Erythroblast (primary cell): ENCODE results near the gene RHOXF2.
"Not testable (repeated sequence)": the region's sequence is repeated elsewhere in the genome, so short reads cannot be mapped to it uniquely, and the experiment has no call there.

Experiments used
- DNase-seq, 2 experiments: peaks; one replicate each; lab custom pipeline; 2025; lab: John Stamatoyannopoulos, UW
- GATA1 ChIP-seq: IDR thresholded peaks from 2 replicates; pipeline ENCODE4 v1.6.1; 2011; ENCODE audit warnings: low read depth, mild to moderate bottlenecking, control low read depth, low read length, moderate library complexity
- POLR2A ChIP-seq: IDR thresholded peaks from 2 replicates; pipeline ENCODE4 v1.6.1; 2011; ENCODE audit warnings: mild to moderate bottlenecking, low read length

RHOXF2 gene

GRCh38 chrX:120158313-120158712 lies at the start of gene RHOXF2:
TSS of gene RHOXF2 (plus strand) at chrX:120158613. CDS start at chrX:120158751, 138 bp downstream.
- DNase-seq, result not testable (repeated sequence)

GRCh38 chrX:120109378-120109777 lies 49.0 kb upstream of the RHOXF2 start:
- TF ChIP-seq POLR2A (no peak), GATA1 (no peak)
- no peak for DNase-seq

- TF ChIP-seq GATA1 (no peak), POLR2A (no peak)
- no peak for DNase-seq
These were observed 46.8 kb upstream of the RHOXF2 start for GRCh38 chrX:120111611-120112010.

- no peak for DNase-seq
- TF ChIP-seq POLR2A (no peak), GATA1 (no peak)
These were observed 42.9 kb upstream of the RHOXF2 start, which contains the start of gene RHOXF1 for GRCh38 chrX:120115438-120115963. TSS of gene RHOXF1 (minus strand) at chrX:120115913. CDS start at chrX:120115862, 51 bp downstream.

- no peak for TF ChIP-seq POLR2A
- no peak for TF ChIP-seq GATA1
- no peak for DNase-seq
These were observed 38.2 kb upstream of the RHOXF2 start for GRCh38 chrX:120120223-120120622.

GRCh38 chrX:120125444-120125843 lies 33.0 kb upstream of the RHOXF2 start:
- TF ChIP-seq GATA1 (no peak), POLR2A (no peak)
- no peak for DNase-seq

GRCh38 chrX:120128306-120128846 lies 30.0 kb upstream of the RHOXF2 start:
- not testable (repeated sequence) for DNase-seq

GRCh38 chrX:120136128-120136527 lies 22.3 kb upstream of the RHOXF2 start:
- TF ChIP-seq GATA1 (no peak), POLR2A (no peak)
- DNase-seq, result no peak

- TF ChIP-seq GATA1, result no peak
- no peak for TF ChIP-seq POLR2A
- no peak for DNase-seq
These were observed 21.6 kb upstream of the RHOXF2 start for GRCh38 chrX:120136840-120137239.

- no peak for DNase-seq
- TF ChIP-seq POLR2A, result no peak
- no peak for TF ChIP-seq GATA1
These were observed 21.0 kb upstream of the RHOXF2 start for GRCh38 chrX:120137439-120137838.

GRCh38 chrX:120140293-120140981 lies 18.0 kb upstream of the RHOXF2 start:
- TF ChIP-seq POLR2A (no peak), GATA1 (no peak)
- no peak for DNase-seq

- no peak for TF ChIP-seq GATA1
These were observed 14.1 kb upstream of the RHOXF2 start for GRCh38 chrX:120144178-120144844.

GRCh38 chrX:120145295-120145925 lies 13.0 kb upstream of the RHOXF2 start:
- TF ChIP-seq GATA1 (no peak), POLR2A (no peak)
- no peak for DNase-seq

More at GRCh38 chrX:120144178-120144844, 14.1 kb upstream of the RHOXF2 start:
- DNase-seq, result no peak

- DNase-seq, result not testable (repeated sequence)
These were observed 12.1 kb upstream of the RHOXF2 start for GRCh38 chrX:120146323-120146722.
